HG02938 (cell line): ENCODE results near the gene VAMP8.
"Not testable (repeated sequence)": the region's sequence is repeated elsewhere in the genome, so short reads cannot be mapped to it uniquely, and the experiment has no call there.

Source experiments
- ATAC-seq: cut with Tn5 transposase; IDR thresholded peaks from one replicate; pipeline ENCODE4 v1.9.1; 2021; ENCODE audit warnings: mild to moderate bottlenecking, moderate library complexity; ENCODE audit not compliant: unreplicated experiment

Gene VAMP8

GRCh38 chr2:85579266-85579935, 2.0 kb downstream of the VAMP8 start:
- ATAC-seq = no peak

GRCh38 chr2:85580206-85580605, 2.8 kb downstream of the VAMP8 start:
- ATAC-seq = no peak

DNA sequence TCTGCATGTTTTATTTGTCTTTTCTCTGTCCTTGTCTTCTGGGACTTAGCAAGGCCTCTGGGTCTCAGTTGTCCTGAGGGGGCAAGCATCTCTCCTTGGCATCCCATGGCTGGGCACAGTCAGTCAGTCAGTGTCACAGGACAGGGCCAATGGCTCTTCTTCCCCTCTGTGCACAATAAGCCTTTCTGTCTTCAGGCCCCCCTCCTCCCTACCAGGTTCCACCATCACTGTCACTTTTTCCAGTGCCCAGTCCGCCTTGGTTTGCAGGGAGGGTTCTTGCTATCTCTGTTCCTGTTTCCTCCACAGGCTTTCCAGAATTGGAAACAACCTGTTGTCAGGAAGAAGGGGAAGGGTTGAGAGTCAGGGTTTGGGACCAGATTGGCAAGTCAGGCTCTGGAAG, 5.1 kb downstream of the VAMP8 start:
- no peak for ATAC-seq

- ATAC-seq = peak; percentile 50
Observed at GRCh38 chr2:85583667-85584353, 6.4 kb downstream of the VAMP8 start.

GRCh38 chr2:85584354-85584856, 7.0 kb downstream of the VAMP8 start, which contains the start of gene VAMP5:
Gene VAMP5 (plus strand): TSS chr2:85584431. CDS start chr2:85584491, 60 bp downstream.
- ATAC-seq = peak; percentile 10

DNA sequence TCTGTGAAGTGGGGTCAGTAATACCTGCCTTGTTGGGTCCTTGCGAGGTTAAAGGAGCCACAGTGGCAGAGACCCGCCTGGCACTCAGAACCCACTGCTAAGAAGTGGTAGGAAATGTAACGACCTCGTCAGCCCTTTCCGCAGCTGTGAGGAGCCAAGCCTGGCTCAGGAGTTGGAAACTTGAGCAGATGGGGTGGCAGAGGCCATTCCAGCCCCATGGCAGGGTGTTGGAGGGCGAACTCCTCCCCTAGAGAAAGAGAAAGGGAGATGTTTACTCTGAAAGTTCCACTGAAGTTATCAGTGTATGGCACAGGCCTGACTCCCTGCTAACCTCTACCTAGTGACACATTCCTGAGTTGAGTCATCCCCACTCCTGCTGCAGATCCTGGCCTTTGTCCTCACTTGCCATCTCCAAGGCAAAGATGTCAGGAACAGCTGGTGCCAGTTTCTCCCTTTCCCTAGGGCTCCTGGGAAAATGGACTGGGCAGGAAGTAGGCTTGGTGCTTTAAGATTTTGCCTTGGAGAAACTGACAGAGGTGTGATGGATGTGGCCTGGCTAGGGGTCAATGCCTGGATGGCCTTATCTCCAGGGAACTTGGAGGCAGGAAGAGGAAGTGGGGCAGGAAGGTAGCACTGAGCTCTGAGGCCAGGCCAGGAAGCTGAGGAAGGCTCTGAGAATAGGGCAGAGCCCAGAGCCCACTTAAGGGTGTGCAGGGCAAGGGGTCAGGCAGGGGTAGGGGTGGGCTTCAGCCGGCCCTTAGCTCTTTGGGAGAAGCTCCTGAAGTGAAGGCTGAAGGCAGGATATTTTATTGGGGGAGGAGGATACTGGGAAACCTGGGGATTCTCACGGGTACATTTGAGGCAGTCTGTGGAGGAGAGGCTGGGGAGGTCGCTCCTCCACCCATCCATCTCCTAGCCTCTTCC, 7.7 kb downstream of the VAMP8 start:
- ATAC-seq = peak; percentile 48

- no peak for ATAC-seq
Observed at GRCh38 chr2:85585781-85586105, 8.4 kb downstream of the VAMP8 start.

DNA sequence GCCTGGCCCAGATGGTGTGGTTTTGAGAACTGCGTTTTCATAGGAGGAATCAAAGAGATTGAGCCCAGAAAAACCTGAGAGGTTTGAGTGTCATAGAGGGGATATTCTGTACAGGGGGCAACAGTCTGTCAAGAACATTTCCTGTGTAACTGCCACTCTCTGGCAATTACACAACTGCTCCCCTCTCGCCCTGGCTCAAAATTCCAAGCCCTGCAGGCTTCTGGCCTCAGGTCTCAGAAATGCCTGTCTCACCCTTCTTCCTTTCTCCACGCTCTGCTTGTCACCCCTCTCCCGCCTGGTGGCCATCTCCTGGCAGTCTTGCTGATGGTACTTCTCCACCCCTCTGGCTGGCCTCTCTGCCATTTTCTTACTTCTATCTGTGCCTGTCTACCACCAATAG, 10.8 kb downstream of the VAMP8 start:
- ATAC-seq = no peak

DNA sequence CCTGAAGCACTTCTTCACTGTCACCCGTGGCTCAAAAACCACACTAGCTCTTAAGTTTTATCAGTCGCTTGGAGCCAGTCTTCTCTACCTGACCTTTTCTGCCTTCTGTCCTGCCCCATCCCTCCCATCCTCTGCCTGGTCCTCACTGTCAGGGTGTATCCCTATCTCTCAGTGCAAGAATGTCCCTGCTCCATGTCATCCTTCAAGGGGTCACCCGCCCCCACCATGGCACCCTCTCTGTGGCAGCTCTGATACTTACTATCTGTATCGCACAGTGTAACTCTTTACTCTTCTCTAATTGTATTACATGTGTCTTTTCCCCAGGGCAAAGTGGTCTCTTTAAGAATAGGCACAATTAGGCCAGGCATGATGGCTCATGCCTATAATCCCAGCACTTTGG, 11.3 kb downstream of the VAMP8 start:
- ATAC-seq = no peak

DNA sequence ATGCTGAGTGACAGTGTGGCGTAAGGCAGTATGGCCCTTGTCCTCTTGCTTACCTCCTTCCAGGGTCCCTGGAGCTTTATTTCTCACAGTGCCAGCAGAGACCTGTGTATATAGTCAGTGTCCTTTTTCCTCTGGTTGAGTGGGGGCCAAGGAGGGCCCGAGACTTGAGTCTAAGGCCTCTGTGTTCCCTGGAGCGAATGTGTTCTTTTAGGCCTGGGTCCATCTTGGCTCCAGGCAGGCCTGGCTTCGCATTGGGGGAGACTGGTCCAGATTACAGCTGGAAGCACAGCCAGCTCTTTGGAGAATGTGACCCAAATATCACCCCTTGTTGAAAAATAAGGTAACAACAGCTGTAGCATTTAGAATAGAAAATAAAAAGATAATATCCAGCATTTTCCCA, 11.8 kb downstream of the VAMP8 start:
- no peak for ATAC-seq

GRCh38 chr2:85589982-85590791, 12.8 kb downstream of the VAMP8 start:
- no peak for ATAC-seq

- no peak for ATAC-seq
Observed at GRCh38 chr2:85590950-85591349, 13.6 kb downstream of the VAMP8 start.

DNA sequence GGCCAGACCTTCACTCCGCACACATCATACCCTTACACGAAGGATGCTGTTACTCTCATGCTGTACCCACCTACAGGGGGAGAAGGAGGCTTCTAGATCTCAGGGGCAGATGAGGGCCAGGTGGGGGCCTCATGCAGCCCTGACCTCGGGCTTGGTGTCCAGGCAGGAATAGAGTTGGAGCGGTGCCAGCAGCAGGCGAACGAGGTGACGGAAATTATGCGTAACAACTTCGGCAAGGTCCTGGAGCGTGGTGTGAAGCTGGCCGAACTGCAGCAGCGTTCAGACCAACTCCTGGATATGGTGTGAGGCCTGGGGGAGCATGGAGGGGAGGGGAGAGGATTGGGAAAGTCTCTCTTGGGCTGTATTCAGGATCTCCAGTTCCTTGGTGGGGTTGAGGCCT, 14.2 kb downstream of the VAMP8 start:
- ATAC-seq = no peak

DNA sequence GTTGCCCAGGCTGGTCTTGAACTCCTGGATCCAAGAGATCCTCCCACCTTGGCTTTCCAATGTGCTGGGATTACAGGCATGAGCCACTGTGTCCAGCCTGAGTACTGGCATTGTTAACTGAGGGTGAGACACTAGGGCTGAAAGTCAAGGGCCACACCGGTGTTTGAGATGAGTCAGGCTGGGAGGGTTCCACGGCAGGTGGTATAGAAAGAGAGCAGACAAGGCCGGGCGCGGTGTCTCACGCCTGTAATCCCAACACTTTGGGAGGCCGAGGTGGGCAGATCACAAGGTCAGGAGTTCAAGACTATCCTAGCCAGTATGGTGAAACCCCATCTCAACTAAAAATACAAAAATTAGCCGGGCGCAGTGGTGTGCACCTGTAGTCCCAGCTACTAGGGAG, 14.9 kb downstream of the VAMP8 start:
- ATAC-seq = not testable (repeated sequence)

- no peak for ATAC-seq
Observed at GRCh38 chr2:85593023-85593422, 15.6 kb downstream of the VAMP8 start.

DNA sequence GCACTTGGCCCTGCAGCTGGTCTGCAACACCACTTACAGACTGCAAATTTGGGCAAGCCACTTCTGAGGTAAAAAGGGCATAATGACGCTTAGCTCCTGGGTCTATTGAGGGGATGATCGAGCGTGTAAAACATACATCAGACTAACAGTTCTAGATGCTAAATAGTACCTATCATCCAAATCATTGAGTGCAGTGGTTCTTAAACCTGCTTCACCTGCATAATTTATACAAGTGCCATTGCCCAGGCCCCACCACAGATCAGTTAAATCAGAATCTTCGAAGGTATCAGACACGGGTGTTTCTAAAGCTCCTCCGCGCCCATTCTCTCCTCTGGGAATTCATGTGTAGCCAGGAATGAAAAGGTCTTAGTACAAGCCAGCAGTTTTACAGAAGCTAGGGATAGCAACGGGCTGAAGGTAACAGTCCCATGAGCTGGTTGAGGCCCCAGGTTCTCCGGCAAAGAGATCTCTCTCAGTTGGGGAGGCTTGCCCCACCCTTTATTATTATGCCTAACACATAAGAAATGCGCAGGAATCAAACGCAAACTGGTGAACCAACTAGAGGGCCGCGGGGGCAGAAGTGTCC, 17.4 kb downstream of the VAMP8 start:
- ATAC-seq = no peak

- ATAC-seq = peak; percentile 99
Observed at GRCh38 chr2:85595301-85596025, 18.1 kb downstream of the VAMP8 start, which contains the start of gene RNF181. Gene RNF181 (plus strand): TSS chr2:85595745. CDS start chr2:85595764, 19 bp downstream.

DNA sequence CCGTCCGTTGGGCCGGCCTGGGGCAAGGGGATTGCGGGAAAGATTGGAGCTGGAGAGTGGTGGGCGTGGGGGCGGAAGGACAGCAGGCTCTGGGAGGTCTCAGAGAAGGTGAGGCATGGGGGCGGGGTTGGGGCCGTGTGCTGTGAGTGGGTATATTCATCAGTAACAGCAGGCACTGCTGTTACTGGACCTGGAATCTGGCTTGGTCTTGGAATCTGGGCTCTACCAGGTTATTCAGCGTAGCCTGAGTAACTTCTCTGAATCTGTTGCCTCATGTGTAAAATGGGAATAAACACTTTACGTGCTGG, 18.6 kb downstream of the VAMP8 start:
- no peak for ATAC-seq

DNA sequence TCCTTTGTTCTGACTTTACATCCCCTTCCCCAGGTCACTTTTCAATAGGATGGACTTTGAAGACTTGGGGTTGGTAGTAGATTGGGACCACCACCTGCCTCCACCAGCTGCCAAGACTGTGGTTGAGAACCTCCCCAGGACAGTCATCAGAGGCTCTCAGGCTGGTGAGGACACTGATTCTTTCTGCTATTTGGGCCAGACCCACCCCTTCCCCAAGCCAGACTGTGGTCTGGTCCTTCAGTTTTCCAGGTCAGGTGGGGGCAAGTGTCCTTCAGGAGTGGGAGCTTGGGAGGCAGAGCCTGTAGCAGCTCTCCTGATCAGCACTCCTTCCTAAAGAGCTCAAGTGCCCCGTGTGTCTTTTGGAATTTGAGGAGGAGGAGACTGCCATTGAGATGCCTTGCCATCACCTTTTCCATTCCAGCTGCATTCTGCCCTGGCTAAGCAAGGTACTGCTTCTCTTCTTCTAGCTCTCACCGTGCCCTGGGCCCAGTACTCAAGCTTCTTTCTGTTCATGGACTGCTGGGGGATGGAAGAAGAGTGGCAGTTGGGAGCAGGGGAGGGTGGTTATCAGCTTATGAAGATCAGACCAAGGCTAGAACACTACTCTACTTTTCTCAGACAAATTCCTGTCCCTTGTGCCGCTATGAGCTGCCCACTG, 19.2 kb downstream of the VAMP8 start:
- ATAC-seq = no peak
